ENCODE data around the gene C7orf33.
"Not testable (repeated sequence)": the region's sequence is repeated elsewhere in the genome, so short reads cannot be mapped to it uniquely, and the experiment has no call there.

DNA sequence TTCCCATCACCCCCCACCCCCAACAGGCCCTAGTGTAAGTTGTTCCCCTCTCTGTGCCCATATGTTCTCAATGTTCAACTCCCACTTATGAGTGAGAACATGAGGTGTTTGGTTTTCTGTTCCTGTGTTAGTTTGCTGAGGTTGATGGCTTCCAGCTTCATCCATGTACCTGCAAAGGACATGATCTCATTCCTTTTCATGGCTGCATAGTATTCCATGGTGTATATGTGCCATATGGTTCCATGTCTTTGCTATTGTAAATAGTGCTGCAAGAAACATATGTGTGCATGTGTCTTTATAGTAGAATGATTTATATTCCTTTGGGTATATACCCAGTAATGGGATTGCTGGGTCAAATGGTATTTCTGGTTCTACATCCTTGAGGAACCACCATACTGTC lies 17.0 kb upstream of the C7orf33 start:
- TF ChIP-seq, protein P1, sequence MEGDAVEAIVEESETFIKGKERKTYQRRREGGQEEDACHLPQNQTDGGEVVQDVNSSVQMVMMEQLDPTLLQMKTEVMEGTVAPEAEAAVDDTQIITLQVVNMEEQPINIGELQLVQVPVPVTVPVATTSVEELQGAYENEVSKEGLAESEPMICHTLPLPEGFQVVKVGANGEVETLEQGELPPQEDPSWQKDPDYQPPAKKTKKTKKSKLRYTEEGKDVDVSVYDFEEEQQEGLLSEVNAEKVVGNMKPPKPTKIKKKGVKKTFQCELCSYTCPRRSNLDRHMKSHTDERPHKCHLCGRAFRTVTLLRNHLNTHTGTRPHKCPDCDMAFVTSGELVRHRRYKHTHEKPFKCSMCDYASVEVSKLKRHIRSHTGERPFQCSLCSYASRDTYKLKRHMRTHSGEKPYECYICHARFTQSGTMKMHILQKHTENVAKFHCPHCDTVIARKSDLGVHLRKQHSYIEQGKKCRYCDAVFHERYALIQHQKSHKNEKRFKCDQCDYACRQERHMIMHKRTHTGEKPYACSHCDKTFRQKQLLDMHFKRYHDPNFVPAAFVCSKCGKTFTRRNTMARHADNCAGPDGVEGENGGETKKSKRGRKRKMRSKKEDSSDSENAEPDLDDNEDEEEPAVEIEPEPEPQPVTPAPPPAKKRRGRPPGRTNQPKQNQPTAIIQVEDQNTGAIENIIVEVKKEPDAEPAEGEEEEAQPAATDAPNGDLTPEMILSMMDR (IDR thresholded peaks at IDR 0.05) = not testable (repeated sequence)
- not testable (repeated sequence) for TF ChIP-seq POLR2A (IDR thresholded peaks at IDR 0.05)
